A673 (cell line): ENCODE results near the gene FAM200C. TPM values are rescaled to one million over a fixed set of nuclear protein-coding genes. Genes with fewer than 3 reads are reported as not detected.

ENCODE experiments used
- BruUV-seq: library from RNA; stranded (reverse); fragments of 400-500 nt; replicated peaks from 2 replicates; lab custom pipeline; 2021; lab: Mats Ljungman, UMichigan
- CTCF ChIA-PET: fragments of 300-600 bp; sonication (Branson Sonifier 250); formaldehyde crosslinking; loops from one replicate; lab custom pipeline; 2022; ENCODE audit warnings: antibody characterized with exemption; lab: Charles Lee
- POLR2A ChIA-PET: fragments of 300-600 bp; sonication (Branson Sonifier 250); formaldehyde crosslinking; loops from one replicate; lab custom pipeline; 2022; ENCODE audit warnings: antibody characterized with exemption; ENCODE audit not compliant: low non-redundant PET; lab: Charles Lee
- DNase-seq: peaks from one replicate; pipeline ENCODE4 v3.0.0-alpha.2; 2015; ENCODE audit warnings: low spot score
- H3K27ac ChIP-seq: fragments of 200-600 bp; sonication (generic); 2 replicates; pipeline ENCODE4 v1.5.1; 2016; ENCODE audit warnings: mixed run types, low read depth, mild to moderate bottlenecking, mixed read lengths, antibody characterized with exemption, low read length; ENCODE audit not compliant: poor library complexity, severe bottlenecking
- H3K27me3 ChIP-seq: fragments of 200-600 bp; sonication (generic); replicated peaks from 2 replicates; pipeline ENCODE4 v1.6.1; 2017; ENCODE audit warnings: mixed run types, low read depth, mild to moderate bottlenecking, mixed read lengths, antibody characterized with exemption, low read length; ENCODE audit not compliant: insufficient read depth, poor library complexity
- H3K36me3 ChIP-seq: fragments of 200-600 bp; sonication (generic); 2 replicates; pipeline ENCODE4 v1.6.1; 2016; ENCODE audit warnings: mixed run types, mild to moderate bottlenecking, mixed read lengths, antibody characterized with exemption, low read length; ENCODE audit not compliant: insufficient read depth, poor library complexity, severe bottlenecking
- H3K4me1 ChIP-seq: fragments of 200-600 bp; sonication (generic); 2 replicates; pipeline ENCODE4 v1.6.1; 2017; ENCODE audit warnings: mixed run types, mild to moderate bottlenecking, mixed read lengths, antibody characterized with exemption, low read length; ENCODE audit not compliant: insufficient read depth, poor library complexity, severe bottlenecking
- H3K4me3 ChIP-seq: fragments of 200-600 bp; sonication (generic); 2 replicates; pipeline ENCODE4 v1.5.1; 2016; ENCODE audit warnings: low read depth, mixed run types, mild to moderate bottlenecking, mixed read lengths, low read length; ENCODE audit not compliant: poor library complexity, severe bottlenecking
- H3K9me3 ChIP-seq: fragments of 200-600 bp; sonication (generic); 2 replicates; pipeline ENCODE4 v1.6.1; 2016; ENCODE audit warnings: mixed run types, low read depth, mild to moderate bottlenecking, mixed read lengths, antibody characterized with exemption, low read length; ENCODE audit not compliant: poor library complexity, severe bottlenecking
- EZH2 ChIP-seq: fragments of 200-600 bp; sonication (generic); IDR thresholded peaks from 2 replicates; pipeline ENCODE4 v1.6.1; 2017; ENCODE audit warnings: borderline replicate concordance, low read depth, mild to moderate bottlenecking, mixed read lengths, antibody characterized with exemption, low read length; ENCODE audit not compliant: poor library complexity, severe bottlenecking
- intact Hi-C: fragments of 100-400 bp; cut with micrococcal nuclease; formaldehyde crosslinking; loops from one replicate; pipeline ENCODE4 v1.10.0; 2022; ENCODE audit not compliant: unreplicated experiment
- total RNA-seq: library from RNA; stranded (reverse); gene quantifications from 2 replicates; pipeline ENCODE4 v1.2.3, GENCODE V29; 2021
- TF ChIP-seq, protein P1 (sequence below): fragments of 300-800, 200-600 bp; sonication (generic); conservative IDR thresholded peaks from 2 replicates; pipeline ENCODE4 v1.5.1; 2017; ENCODE audit warnings: low read depth, mild to moderate bottlenecking, antibody characterized with exemption, low read length, moderate library complexity, mixed read lengths

FAM200C gene
- total RNA-seq, 1 experiment from 2014 or later: 6.3 TPM

DNA sequence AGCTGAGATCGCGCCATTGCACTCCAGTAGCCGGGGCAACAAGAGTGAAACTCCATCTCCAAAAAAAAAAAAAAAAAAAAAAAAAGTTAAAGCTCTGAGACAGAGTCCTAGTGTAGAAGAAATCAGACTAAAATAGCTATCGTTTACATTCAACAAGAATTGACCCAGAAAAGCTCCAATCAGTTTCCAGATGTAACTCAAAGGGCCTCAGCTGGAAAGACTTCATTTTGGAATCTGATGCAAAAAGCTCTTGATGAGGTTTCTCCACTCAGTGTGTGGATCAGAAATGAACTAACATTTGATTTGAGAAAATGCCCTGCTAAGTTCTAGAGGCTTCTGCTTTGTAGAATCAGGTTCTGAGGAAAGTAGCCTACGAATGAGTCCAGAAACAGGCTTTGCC, 22.2 kb downstream of the FAM200C start:
- Histone ChIP-seq H3K27ac (no peak overlapping the region), H3K36me3 (no peaks in the 10 kb centered on the region), H3K4me1 (peaks cover 7% of the 10 kb centered on the region), H3K4me3 (no peak overlapping the region), H3K27me3 (peaks cover 8% of the 10 kb centered on the region), H3K9me3 (no peaks in the 10 kb centered on the region)
- TF ChIP-seq, protein P1, sequence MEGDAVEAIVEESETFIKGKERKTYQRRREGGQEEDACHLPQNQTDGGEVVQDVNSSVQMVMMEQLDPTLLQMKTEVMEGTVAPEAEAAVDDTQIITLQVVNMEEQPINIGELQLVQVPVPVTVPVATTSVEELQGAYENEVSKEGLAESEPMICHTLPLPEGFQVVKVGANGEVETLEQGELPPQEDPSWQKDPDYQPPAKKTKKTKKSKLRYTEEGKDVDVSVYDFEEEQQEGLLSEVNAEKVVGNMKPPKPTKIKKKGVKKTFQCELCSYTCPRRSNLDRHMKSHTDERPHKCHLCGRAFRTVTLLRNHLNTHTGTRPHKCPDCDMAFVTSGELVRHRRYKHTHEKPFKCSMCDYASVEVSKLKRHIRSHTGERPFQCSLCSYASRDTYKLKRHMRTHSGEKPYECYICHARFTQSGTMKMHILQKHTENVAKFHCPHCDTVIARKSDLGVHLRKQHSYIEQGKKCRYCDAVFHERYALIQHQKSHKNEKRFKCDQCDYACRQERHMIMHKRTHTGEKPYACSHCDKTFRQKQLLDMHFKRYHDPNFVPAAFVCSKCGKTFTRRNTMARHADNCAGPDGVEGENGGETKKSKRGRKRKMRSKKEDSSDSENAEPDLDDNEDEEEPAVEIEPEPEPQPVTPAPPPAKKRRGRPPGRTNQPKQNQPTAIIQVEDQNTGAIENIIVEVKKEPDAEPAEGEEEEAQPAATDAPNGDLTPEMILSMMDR: no peak
- TF ChIP-seq EZH2: no peak
- ChIA-PET CTCF (interaction anchor here (0.6 kb wide), 1 partner anchor 13 kb away, joined by 3 read pairs; no protein-coding TSS in a partner anchor), POLR2A (no interaction called here)
- no peak for DNase-seq
- intact Hi-C loops: no loop called here
- BruUV-seq: no TSS peak

DNA sequence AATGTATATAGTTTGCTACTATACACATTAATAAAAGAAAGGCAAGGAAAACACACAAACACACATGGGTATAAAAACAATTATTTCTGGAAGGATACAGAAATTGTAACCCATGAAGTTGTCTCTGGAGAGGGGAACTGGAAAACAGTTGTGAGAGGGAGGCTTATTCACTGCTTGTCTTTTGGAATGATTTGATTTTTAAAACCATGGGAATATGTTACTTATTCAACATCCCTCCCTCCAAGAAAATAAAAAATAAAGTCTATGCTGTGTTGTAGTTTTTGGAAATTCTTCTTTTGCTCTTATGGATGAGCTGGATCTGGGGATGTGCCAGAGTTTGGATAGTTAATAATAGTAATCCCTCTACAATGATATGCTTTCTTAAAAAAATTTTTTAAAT, 23.4 kb downstream of the FAM200C start:
- ChIA-PET CTCF (no interaction called here), POLR2A (interaction anchor here (0.5 kb wide), 1 partner anchor 354 kb away, joined by 3 read pairs; no protein-coding TSS in a partner anchor)
- BruUV-seq: no TSS peak
- Histone ChIP-seq H3K4me3 (no peak overlapping the region), H3K9me3 (no peaks in the 10 kb centered on the region), H3K4me1 (no peaks in the 10 kb centered on the region), H3K27ac (no peak overlapping the region), H3K27me3 (peaks cover 8% of the 10 kb centered on the region), H3K36me3 (no peaks in the 10 kb centered on the region)
- intact Hi-C loops: no loop called here
- no peak for TF ChIP-seq EZH2
- TF ChIP-seq, protein P1: no peak
- DNase-seq: no peak

DNA sequence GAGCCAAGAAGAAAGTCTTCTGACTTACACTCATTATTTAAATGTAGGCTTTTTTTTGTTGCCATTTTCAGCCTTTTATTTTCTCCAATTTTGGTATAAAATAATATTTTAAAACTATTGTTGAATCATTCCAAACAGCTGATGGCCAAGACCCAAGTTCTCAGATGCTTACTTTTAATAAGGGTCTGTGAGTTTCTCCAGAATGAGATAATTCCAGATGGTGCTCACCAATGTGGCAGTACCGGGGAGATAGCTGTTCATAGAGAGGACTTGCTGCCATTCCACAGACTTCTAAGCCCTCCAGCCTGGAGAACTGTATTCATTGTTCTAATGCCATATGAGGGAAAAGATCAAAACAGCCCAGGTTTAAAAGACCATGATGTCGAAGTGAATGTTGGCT, 24.2 kb downstream of the FAM200C start:
- TF ChIP-seq, protein P1: no peak
- no peak for TF ChIP-seq EZH2
- POLR2A ChIA-PET: no interaction called here
- no TSS peak for BruUV-seq
- intact Hi-C loops: no loop called here
- Histone ChIP-seq H3K36me3 (no peaks in the 10 kb centered on the region), H3K4me3 (no peak overlapping the region), H3K27ac (no peak overlapping the region), H3K4me1 (no peaks in the 10 kb centered on the region), H3K27me3 (peaks cover 8% of the 10 kb centered on the region), H3K9me3 (no peaks in the 10 kb centered on the region)
- CTCF ChIA-PET: no interaction called here
- DNase-seq: no peak
